Brain microvascular endothelial cell (primary cell): ENCODE data around the gene C5orf15.

Experiments used
- DNase-seq: peaks from one replicate; pipeline ENCODE4 v3.0.0-alpha.2; 2020
- H3K27ac ChIP-seq: fragments of 250-450 bp; sonication (Bioruptor Pico); 2 replicates; pipeline ENCODE4 v1.5.1; 2020; ENCODE audit warnings: mild to moderate bottlenecking, moderate library complexity
- H3K27me3 ChIP-seq: fragments of 250-450 bp; sonication (Bioruptor Pico); replicated peaks from 2 replicates; pipeline ENCODE4 v1.5.1; 2020; ENCODE audit warnings: mild to moderate bottlenecking
- H3K36me3 ChIP-seq: fragments of 250-450 bp; sonication (Bioruptor Pico); replicated peaks from 2 replicates; pipeline ENCODE4 v1.5.1; 2020; ENCODE audit warnings: mild to moderate bottlenecking
- H3K4me3 ChIP-seq: 2 replicates; pipeline ENCODE4 v1.5.1; 2011; ENCODE audit warnings: low read depth, mild to moderate bottlenecking, control low read depth, low read length, moderate library complexity
- in situ Hi-C: cut with HindIII; loops from 2 replicates; pipeline ENCODE4 v1.10.0; 2017; ENCODE audit warnings: low sequenced_read_pairs, low pct_ligation_motif_present
- TF ChIP-seq, protein P1 (sequence below): IDR thresholded peaks from 2 replicates; pipeline ENCODE4 v1.5.1; 2011; ENCODE audit warnings: low read depth, mild to moderate bottlenecking, moderate library complexity, low read length, control low read depth, inconsistent platforms; ENCODE audit errors: missing control alignments

Gene C5orf15

DNA sequence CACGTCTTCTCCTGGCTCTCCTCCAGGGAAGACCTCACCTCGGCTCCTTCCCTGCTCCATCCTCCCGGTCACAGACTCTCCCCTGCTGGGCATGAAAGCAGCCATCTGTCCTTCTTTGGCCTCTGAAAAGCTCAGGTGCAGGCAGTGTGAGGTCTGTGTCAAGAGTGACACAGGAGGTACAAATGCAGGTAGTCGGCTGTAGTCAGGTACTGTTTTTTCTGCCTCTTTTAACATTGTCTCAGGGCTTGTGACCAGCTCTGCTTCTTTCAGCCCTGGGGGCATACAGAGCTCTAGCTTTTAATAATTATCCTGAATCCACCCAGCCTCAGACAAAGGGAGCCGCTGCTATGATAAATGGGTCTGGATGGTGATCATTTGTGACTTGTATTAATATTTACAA lies 46.4 kb downstream of the C5orf15 start:
- no peak for DNase-seq
- in situ Hi-C loops: no loop called here
- Histone ChIP-seq H3K27ac (no peak overlapping the region), H3K27me3 (no peaks in the 10 kb centered on the region), H3K4me3 (no peak overlapping the region), H3K36me3 (no peaks in the 10 kb centered on the region)
- TF ChIP-seq, protein P1, sequence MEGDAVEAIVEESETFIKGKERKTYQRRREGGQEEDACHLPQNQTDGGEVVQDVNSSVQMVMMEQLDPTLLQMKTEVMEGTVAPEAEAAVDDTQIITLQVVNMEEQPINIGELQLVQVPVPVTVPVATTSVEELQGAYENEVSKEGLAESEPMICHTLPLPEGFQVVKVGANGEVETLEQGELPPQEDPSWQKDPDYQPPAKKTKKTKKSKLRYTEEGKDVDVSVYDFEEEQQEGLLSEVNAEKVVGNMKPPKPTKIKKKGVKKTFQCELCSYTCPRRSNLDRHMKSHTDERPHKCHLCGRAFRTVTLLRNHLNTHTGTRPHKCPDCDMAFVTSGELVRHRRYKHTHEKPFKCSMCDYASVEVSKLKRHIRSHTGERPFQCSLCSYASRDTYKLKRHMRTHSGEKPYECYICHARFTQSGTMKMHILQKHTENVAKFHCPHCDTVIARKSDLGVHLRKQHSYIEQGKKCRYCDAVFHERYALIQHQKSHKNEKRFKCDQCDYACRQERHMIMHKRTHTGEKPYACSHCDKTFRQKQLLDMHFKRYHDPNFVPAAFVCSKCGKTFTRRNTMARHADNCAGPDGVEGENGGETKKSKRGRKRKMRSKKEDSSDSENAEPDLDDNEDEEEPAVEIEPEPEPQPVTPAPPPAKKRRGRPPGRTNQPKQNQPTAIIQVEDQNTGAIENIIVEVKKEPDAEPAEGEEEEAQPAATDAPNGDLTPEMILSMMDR: no peak

GRCh38 chr5:133921069-133921468 lies 47.4 kb downstream of the C5orf15 start:
- no peaks in the 10 kb centered on the region for H3K27me3 ChIP-seq
- in situ Hi-C loops: no loop called here
- no peaks in the 10 kb centered on the region for H3K36me3 ChIP-seq
- no peak for DNase-seq
- no peak overlapping the region for H3K27ac ChIP-seq
- no peak overlapping the region for H3K4me3 ChIP-seq
- TF ChIP-seq, protein P1: no peak

DNA sequence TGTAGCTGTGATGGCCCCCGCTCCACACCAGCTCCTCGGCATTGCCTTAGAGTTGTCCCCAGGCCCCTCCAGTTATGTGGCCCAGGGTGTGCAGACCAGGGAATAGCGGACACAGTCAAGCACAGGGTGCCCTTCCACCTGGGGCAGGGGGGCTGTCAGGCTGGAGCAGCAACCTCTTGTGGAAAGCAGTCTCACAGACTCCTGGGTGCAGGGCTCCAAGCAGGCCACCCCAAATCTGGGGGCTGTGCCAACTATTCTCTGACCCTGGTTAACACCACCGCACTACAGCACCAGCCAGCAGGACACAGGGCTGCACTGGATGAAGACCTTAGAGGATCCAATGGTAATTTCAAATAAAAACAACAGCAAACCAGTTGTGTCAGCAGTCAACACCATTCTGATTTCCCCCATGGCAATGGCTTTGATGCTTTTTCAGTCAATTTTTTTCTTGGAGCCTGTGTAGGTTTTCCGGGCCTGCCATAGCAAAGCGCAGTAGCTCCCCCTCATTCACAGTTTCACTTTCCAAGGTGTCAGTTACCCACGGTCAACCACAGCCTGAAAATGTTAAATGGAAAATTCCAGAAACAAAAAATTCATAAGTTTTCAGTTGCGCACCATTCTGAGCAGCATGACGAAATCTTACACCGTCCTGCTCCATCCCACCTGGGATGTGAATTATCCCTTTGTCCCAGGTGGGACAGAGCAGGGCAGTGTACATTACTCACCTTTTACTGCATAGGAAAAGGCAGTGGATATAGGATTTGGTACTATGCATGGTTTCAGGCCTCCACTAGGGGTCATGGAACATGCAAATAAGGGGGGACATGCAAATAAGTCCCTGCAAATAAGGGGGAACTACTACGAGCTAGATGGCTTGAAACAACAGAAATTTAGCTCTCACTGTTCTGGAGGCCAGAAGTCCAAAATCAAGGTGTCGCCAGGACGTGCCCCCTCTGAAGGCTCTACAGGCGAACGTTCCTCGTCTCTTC lies 49.0 kb downstream of the C5orf15 start:
- TF ChIP-seq, protein P1: no peak
- no peak overlapping the region for H3K4me3 ChIP-seq
- in situ Hi-C loops: no loop called here

GRCh38 chr5:133918731-133919130 lies 49.7 kb downstream of the C5orf15 start:
- Histone ChIP-seq H3K36me3 (no peaks in the 10 kb centered on the region), H3K27ac (no peak overlapping the region), H3K4me3 (no peak overlapping the region), H3K27me3 (no peaks in the 10 kb centered on the region)
- TF ChIP-seq, protein P1: no peak
- in situ Hi-C loops: no loop called here
- no peak for DNase-seq

More for the DNA sequence above, 49.0 kb downstream of the C5orf15 start:
- no peaks in the 10 kb centered on the region for H3K27me3 ChIP-seq
- DNase-seq: no peak
- no peaks in the 10 kb centered on the region for H3K36me3 ChIP-seq
- no peak overlapping the region for H3K27ac ChIP-seq

DNA sequence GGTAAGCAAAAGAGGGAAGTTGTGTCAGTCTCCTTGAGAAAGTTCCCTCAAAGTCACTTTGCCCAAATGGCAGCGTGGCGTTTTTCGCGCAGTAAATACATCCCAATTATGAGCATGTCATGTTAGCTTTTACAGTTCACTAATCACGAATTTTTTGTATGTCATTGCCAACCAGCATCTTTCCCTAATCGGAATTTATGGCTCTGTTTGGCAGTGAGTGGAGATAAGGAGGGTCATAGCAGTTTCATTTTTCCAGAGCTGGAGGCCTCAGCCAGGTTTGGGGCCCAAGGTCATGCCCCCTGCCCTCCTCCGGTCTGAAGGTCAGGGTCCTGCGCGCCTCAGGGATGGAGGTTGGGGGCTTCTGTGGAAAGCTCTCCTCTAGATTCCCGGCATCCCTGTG lies 50.1 kb downstream of the C5orf15 start:
- DNase-seq: no peak
- TF ChIP-seq, protein P1: no peak
- H3K27me3 ChIP-seq: no peaks in the 10 kb centered on the region
- H3K27ac ChIP-seq: no peak overlapping the region
- in situ Hi-C loops: no loop called here
- H3K4me3 ChIP-seq: no peak overlapping the region
- no peaks in the 10 kb centered on the region for H3K36me3 ChIP-seq
